NCI-H2081 treated with DMSO at 0.1 percent for 48 hours (cell line): ENCODE data around the gene LENG9.

Experiments
- DNase-seq: peaks from one replicate; lab custom pipeline; 2025; lab: John Stamatoyannopoulos, UW

LENG9 gene

GRCh38 chr19:54421521-54421920, 42.1 kb downstream of the LENG9 start:
- no peak for DNase-seq

DNA sequence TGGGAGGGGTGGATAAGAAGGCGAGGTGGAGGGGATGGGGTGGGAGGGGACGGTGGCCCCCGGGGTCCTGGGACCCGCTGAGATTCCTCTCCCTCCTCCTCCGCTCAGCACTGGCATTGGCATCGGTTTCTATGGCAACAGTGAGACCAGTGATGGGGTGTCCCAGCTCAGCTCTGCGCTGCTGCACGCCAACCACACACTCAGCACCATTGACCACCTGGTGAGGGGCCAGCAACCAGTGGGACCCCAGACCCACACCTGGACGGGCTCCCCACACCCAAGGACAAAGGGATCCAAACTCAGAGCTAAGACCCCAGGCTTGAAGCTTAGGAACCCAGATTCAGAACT, 42.4 kb downstream of the LENG9 start:
- DNase-seq, result no peak

DNA sequence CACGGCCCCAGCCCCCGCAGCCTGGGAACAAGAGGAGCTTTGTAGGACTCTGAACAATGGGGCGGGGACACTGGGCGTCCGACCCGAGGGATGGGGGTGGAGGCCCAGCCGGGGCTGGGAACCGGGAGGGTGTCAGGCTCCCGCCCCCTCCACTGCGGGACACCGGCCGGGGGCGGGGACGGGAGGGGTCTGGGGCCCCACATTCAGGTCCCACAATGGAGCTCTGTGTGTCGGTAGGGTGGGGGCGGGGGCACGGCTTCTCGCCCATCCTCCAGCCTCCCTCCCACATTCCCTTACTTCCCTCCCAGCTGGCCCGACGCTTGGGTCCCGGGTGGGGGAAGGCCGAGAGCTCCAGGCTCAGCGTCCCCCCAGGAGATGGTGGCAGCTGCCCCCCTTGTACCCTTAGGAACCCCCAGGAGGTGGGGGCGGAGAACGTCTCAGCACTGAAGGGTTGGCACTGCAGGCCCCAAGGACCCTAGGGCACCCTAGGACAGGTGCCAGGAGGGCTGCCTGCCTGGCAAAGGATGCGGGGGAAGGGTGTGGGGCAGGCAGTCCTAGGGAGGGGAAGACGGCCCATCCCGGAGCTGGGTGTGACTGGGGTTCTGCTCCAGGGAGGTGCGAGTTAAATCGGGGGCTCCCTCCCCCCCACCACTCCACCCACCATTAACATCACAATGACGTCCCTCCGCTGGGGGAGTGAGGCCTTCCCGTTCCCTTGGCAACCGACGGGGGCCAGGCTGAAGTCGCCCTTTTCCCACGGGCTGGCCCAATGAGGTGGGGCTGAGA, 43.0 kb downstream of the LENG9 start:
- DNase-seq, result no peak

- no peak for DNase-seq
Measured at GRCh38 chr19:54420068-54420382, 43.6 kb downstream of the LENG9 start.

GRCh38 chr19:54418930-54419800, 44.4 kb downstream of the LENG9 start:
- no peak for DNase-seq

DNA sequence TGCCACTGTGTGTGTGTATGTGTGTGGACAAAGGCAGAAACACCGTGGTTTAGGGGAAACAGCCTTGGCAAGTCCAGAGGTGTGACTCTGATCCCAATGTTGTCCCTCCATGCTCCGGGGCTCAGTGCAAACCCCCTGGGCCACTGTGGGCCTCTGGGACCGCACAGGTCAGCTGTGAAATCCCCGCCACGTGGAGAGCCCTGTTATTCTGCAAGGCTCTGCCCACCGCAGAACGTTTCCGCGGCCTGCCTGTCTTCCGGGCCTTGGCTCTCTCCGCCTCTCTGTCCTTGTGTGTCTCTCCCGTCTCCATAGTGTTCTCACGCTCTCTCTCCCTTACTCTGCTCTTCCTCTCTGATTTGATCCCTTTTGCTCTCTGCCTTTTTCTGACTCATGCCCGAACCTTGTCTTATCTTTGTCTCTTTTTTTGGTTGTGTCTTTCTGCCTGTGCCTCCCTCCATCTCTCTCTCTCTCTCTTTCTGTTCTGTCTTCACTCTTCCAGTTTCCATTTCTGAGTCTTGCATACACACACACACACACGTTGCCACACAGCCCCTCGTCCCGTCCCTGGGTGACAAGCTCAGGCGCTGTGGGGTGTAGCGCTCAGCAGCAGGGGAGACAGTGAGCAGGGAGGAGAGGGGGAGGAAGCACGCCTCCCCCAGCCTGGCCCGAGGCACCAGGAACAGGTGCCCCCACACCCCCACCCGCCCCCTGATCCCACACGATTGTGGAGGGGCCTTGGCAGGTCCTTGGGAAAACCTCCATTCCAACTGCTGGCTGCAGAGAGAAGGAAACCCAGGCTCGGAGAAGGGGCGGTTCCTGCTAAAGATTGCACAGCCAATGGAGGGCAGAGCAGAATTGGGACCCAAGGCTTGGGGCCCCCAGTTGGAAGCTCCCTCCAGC, 45.3 kb downstream of the LENG9 start:
- no peak for DNase-seq

DNA sequence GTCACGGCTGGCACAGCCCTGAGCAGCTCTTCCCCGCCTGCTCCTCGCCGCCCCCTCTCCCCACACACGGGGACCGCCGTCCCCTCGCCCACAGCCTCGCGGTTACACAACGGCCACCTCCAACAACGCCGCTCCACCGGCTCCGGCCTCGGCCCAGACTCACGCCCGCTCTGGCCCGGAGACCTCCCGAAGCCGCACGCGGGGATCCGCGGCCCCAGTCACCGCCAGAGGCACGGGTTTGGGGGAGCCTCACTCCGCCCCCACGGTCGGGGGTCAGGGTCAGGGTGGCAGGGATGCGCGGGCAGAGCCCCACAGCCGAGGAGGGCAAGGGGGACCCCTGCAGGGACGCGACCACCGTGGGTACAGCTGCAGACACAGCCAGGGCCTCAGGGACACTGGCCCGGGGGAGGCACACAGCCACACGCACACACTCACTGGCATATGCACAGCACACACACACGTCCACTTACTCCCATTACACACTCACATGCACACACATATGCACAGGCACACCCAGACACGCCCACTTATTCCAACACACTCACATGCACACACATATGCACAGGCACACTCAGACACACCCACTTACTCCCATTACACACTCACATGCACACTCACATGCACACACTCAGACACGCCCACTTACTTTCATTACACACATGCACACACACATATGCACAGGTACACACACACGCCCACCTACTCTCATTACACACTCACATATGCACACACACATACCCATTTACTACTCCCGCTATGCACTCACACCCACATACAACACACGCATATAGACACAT, 46.7 kb downstream of the LENG9 start:
- DNase-seq, result no peak

GRCh38 chr19:54415901-54416673, 47.5 kb downstream of the LENG9 start:
- DNase-seq, result no peak

DNA sequence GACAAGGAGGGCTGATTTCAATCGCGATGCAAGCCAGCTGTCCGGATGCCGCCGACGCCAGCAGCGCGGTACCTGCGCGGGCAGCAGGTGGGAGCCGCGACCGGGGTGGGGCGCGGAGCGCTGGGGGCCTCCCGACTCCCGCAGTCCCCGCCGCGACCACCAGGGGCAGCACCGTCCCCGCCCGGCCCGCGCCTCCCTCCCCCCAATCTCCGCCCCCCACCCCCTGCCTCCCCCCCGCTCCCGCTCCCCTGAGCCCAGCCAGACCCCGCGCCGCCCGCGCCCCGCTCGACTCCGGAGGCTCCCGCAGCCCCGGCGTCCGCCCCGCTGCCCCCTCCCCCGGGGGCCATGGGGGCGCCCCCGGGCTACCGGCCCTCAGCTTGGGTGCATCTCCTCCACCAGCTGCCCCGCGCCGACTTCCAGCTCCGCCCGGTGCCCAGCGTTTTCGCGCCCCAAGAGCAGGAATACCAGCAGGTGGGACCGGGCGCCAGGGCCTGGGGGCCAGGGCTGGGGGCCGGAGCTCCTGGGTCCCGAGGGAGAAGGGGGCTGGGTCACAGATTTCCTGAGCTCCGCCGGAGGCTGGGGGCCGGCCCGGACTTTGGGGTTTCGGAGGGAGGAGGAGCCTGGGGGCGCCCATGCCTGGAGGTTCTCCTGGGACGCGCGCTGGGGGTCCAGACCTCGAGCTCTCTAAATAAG, 48.2 kb downstream of the LENG9 start, which contains the start of gene TTYH1:
Gene TTYH1 (plus strand): TSS at position 257 of the 693 bp plus-strand sequence. CDS start 89 bp downstream, at position 346.
- no peak for DNase-seq

DNA sequence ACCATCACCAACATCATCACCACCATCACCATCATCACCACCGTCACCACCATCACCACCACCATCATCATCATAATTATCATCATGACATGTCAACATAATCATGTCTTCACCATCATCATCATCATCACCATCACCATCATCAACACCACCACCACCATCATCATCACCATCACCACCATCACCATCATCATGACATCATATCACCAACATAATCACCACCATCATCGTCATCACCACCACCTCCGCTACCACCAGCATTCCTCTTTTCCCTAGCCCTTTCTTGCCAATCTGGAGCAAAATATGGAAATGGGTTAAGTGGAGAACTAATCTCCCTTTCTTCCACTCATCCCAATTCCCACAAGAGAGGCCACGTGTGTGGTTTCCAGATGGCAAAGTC, 49.4 kb downstream of the LENG9 start:
- DNase-seq, result no peak

GRCh38 chr19:54412877-54413276, 50.7 kb downstream of the LENG9 start:
- no peak for DNase-seq
